Measurements from ENCODE around the gene SMARCA2.

DNA sequence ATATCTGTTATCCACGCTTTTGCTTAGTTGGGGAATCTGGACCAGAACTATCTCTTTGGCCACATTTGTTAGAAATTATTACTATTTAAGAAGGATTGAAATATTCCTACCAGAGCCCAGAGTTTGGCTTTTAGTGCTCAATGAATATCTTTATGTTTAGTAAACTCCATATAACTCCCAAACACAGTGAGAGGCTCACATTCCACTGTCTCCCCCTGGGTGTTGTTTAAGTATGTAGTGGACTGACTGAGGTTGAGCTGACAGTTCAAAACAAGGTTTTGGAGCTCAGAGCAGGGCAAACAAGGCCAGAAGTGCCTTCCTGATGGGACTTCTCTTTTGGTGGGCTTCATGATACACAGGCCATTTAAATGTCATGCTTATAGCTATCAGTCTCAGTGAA is 216.0 kb downstream of the SMARCA2 start:
- TF ChIP-seq SUZ12 (IDR thresholded peaks at IDR 0.05) (no peak), TARDBP (IDR thresholded peaks at IDR 0.05) (no peak), FOXA1 (IDR thresholded peaks at IDR 0.05) (no peak), FOXM1 (IDR thresholded peaks at IDR 0.05; ENCODE audit: borderline replicate concordance) (no peak), SP1 (IDR thresholded peaks at IDR 0.05) (no peak), NFRKB (IDR thresholded peaks at IDR 0.05) (no peak), BHLHE40 (IDR thresholded peaks at IDR 0.05; ENCODE audit: borderline replicate concordance) (no peak), ELF4 (IDR thresholded peaks at IDR 0.05) (no peak), ZNF384 (IDR thresholded peaks at IDR 0.05) (no peak), ARNT (IDR thresholded peaks at IDR 0.05) (no peak), HDGF (IDR thresholded peaks at IDR 0.05; ENCODE audit: borderline replicate concordance) (no peak)
- TF ChIP-seq, protein P1, sequence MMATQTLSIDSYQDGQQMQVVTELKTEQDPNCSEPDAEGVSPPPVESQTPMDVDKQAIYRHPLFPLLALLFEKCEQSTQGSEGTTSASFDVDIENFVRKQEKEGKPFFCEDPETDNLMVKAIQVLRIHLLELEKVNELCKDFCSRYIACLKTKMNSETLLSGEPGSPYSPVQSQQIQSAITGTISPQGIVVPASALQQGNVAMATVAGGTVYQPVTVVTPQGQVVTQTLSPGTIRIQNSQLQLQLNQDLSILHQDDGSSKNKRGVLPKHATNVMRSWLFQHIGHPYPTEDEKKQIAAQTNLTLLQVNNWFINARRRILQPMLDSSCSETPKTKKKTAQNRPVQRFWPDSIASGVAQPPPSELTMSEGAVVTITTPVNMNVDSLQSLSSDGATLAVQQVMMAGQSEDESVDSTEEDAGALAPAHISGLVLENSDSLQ (IDR thresholded peaks at IDR 0.05) = no peak

Measured in HEK293T (cell line).